A673 (cell line): Measurements from ENCODE around the gene KIAA1328. TPM values are rescaled to one million over a fixed set of nuclear protein-coding genes. Genes with fewer than 3 reads are reported as not detected.

Source experiments
- BruUV-seq: library from RNA; stranded (reverse); fragments of 400-500 nt; replicated peaks from 2 replicates; lab custom pipeline; 2021; lab: Mats Ljungman, UMichigan
- CTCF ChIA-PET: fragments of 300-600 bp; sonication (Branson Sonifier 250); formaldehyde crosslinking; loops from one replicate; lab custom pipeline; 2022; ENCODE audit warnings: antibody characterized with exemption; lab: Charles Lee
- POLR2A ChIA-PET: fragments of 300-600 bp; sonication (Branson Sonifier 250); formaldehyde crosslinking; loops from one replicate; lab custom pipeline; 2022; ENCODE audit warnings: antibody characterized with exemption; ENCODE audit not compliant: low non-redundant PET; lab: Charles Lee
- DNase-seq: peaks from one replicate; pipeline ENCODE4 v3.0.0-alpha.2; 2015; ENCODE audit warnings: low spot score
- H3K27ac ChIP-seq: fragments of 200-600 bp; sonication (generic); 2 replicates; pipeline ENCODE4 v1.5.1; 2016; ENCODE audit warnings: mixed run types, low read depth, mild to moderate bottlenecking, mixed read lengths, antibody characterized with exemption, low read length; ENCODE audit not compliant: poor library complexity, severe bottlenecking
- H3K27me3 ChIP-seq: fragments of 200-600 bp; sonication (generic); replicated peaks from 2 replicates; pipeline ENCODE4 v1.6.1; 2017; ENCODE audit warnings: mixed run types, low read depth, mild to moderate bottlenecking, mixed read lengths, antibody characterized with exemption, low read length; ENCODE audit not compliant: insufficient read depth, poor library complexity
- H3K36me3 ChIP-seq: fragments of 200-600 bp; sonication (generic); 2 replicates; pipeline ENCODE4 v1.6.1; 2016; ENCODE audit warnings: mixed run types, mild to moderate bottlenecking, mixed read lengths, antibody characterized with exemption, low read length; ENCODE audit not compliant: insufficient read depth, poor library complexity, severe bottlenecking
- H3K4me1 ChIP-seq: fragments of 200-600 bp; sonication (generic); 2 replicates; pipeline ENCODE4 v1.6.1; 2017; ENCODE audit warnings: mixed run types, mild to moderate bottlenecking, mixed read lengths, antibody characterized with exemption, low read length; ENCODE audit not compliant: insufficient read depth, poor library complexity, severe bottlenecking
- H3K4me3 ChIP-seq: fragments of 200-600 bp; sonication (generic); 2 replicates; pipeline ENCODE4 v1.5.1; 2016; ENCODE audit warnings: low read depth, mixed run types, mild to moderate bottlenecking, mixed read lengths, low read length; ENCODE audit not compliant: poor library complexity, severe bottlenecking
- H3K9me3 ChIP-seq: fragments of 200-600 bp; sonication (generic); 2 replicates; pipeline ENCODE4 v1.6.1; 2016; ENCODE audit warnings: mixed run types, low read depth, mild to moderate bottlenecking, mixed read lengths, antibody characterized with exemption, low read length; ENCODE audit not compliant: poor library complexity, severe bottlenecking
- EZH2 ChIP-seq: fragments of 200-600 bp; sonication (generic); IDR thresholded peaks from 2 replicates; pipeline ENCODE4 v1.6.1; 2017; ENCODE audit warnings: borderline replicate concordance, low read depth, mild to moderate bottlenecking, mixed read lengths, antibody characterized with exemption, low read length; ENCODE audit not compliant: poor library complexity, severe bottlenecking
- intact Hi-C: fragments of 100-400 bp; cut with micrococcal nuclease; formaldehyde crosslinking; loops from one replicate; pipeline ENCODE4 v1.10.0; 2022; ENCODE audit not compliant: unreplicated experiment
- total RNA-seq: library from RNA; stranded (reverse); gene quantifications from 2 replicates; pipeline ENCODE4 v1.2.3, GENCODE V29; 2021
- TF ChIP-seq, protein P1 (sequence below): fragments of 300-800, 200-600 bp; sonication (generic); conservative IDR thresholded peaks from 2 replicates; pipeline ENCODE4 v1.5.1; 2017; ENCODE audit warnings: low read depth, mild to moderate bottlenecking, antibody characterized with exemption, low read length, moderate library complexity, mixed read lengths

Gene KIAA1328
- total RNA-seq, 1 experiment from 2014 or later: 6.5 TPM

DNA sequence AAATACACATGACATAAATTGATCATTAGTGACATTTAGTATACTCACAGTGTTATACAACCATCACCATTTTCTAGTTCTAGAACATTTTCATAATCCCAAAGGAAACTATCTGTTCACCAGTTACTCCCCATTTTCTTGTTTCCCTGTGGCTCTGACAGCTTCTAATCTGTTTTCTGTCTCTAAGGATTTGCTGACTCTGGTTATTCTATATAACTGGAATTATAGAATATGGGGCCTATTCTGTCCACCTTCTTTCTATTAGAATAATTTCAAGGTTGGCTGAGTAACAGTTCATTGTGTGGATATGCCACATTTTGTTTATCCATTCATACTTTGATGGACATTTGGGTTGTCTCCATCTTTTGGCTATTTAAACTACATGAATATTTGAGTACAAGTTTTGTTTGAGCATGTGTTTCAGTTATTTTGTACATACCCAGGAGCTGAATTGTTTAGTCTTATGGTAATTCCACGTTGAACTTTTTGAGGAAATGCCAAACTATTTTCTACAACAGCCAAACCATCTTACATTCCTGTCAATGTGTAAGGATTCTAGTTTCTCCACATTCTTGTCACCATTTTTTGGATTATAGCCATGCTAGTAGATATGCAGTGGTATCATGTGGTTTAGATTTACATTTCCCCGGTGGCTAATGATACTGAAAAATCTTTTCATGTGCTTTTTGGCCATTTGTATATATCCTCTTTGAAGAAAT, 20.5 kb downstream of the KIAA1328 start:
- Histone ChIP-seq H3K4me3 (no peak overlapping the region), H3K27me3 (no peaks in the 10 kb centered on the region), H3K27ac (no peak overlapping the region), H3K9me3 (peaks cover 9% of the 10 kb centered on the region), H3K36me3 (no peaks in the 10 kb centered on the region), H3K4me1 (peaks cover 6% of the 10 kb centered on the region)
- TF ChIP-seq, protein P1, sequence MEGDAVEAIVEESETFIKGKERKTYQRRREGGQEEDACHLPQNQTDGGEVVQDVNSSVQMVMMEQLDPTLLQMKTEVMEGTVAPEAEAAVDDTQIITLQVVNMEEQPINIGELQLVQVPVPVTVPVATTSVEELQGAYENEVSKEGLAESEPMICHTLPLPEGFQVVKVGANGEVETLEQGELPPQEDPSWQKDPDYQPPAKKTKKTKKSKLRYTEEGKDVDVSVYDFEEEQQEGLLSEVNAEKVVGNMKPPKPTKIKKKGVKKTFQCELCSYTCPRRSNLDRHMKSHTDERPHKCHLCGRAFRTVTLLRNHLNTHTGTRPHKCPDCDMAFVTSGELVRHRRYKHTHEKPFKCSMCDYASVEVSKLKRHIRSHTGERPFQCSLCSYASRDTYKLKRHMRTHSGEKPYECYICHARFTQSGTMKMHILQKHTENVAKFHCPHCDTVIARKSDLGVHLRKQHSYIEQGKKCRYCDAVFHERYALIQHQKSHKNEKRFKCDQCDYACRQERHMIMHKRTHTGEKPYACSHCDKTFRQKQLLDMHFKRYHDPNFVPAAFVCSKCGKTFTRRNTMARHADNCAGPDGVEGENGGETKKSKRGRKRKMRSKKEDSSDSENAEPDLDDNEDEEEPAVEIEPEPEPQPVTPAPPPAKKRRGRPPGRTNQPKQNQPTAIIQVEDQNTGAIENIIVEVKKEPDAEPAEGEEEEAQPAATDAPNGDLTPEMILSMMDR: no peak
- no peak for TF ChIP-seq EZH2
- ChIA-PET POLR2A (no interaction called here), CTCF (no interaction called here)
- intact Hi-C loops: no loop called here
- no TSS peak for BruUV-seq
- DNase-seq: peak; percentile 51

DNA sequence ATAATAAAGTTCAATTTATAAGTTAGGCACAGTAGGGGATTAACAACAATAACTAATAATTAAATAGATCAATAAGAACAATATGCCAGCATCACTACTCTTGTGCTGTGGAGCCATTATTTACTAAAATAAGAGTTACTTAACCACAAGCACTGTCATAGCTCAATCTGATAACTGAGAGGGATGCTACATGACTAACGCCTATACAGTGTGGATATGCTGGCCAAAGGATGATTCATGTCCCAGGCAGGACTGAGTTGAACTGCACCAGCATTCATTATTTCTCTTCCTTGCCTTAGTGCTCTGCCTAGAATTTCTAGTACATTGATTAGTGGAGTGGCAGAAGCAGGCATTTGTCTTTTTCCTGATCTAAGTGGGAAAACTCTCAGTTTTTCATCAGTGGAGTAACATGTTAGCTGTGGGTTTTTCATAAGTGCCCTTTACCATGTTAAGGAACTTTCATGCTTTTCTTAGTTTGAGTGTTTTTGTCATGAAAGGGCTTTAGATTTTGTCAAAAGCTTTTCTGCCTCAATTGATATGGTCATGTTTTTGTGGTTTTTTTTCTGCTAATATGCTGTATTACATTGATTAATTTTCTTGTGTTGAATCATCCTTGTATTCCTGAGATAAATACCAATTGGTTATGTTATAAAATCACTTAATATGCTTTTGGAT, 21.7 kb downstream of the KIAA1328 start:
- ChIA-PET CTCF (no interaction called here), POLR2A (interaction anchor here (0.6 to 0.7 kb wide), 2 partner anchors 9 to 108 kb away, joined by 3 read pairs; no protein-coding TSS in a partner anchor)

DNA sequence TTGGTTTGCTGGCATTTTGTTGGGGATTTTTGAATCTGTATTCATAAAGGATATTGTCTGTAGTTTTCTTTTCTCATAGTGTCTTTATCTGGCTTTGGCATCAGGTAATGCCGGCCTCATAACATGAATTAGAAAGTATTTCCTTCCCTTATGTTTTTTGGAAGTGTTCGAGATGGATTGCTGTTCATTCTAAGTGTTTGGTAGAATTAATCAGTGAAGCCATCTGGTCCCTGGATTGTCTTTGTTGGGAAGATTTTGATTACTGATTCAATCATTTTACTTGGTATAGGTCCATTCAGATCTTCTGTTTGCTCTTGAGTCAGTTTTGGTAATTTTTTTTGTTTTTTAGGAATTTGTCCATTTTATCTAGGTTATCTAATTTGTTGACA, 22.3 kb downstream of the KIAA1328 start:
- peaks cover 9% of the 10 kb centered on the region for H3K9me3 ChIP-seq
- no peak for DNase-seq
- CTCF ChIA-PET: no interaction called here
- peaks cover 6% of the 10 kb centered on the region for H3K4me1 ChIP-seq
- intact Hi-C loops: no loop called here
- TF ChIP-seq EZH2: no peak
- TF ChIP-seq, protein P1: no peak
- H3K36me3 ChIP-seq: no peaks in the 10 kb centered on the region
- H3K27me3 ChIP-seq: no peaks in the 10 kb centered on the region
- H3K27ac ChIP-seq: no peak overlapping the region
- POLR2A ChIA-PET: interaction anchor here (0.7 kb wide), 1 partner anchor 107 kb away, joined by 3 read pairs; no protein-coding TSS in a partner anchor
- no TSS peak for BruUV-seq
- H3K4me3 ChIP-seq: no peak overlapping the region

More for the DNA sequence above, 21.7 kb downstream of the KIAA1328 start:
- no TSS peak for BruUV-seq
- peak; percentile 23 for DNase-seq
- TF ChIP-seq, protein P1: no peak
- no peak for TF ChIP-seq EZH2
- no peaks in the 10 kb centered on the region for H3K36me3 ChIP-seq
- no peak overlapping the region for H3K4me3 ChIP-seq
- H3K9me3 ChIP-seq: peaks cover 9% of the 10 kb centered on the region
- peaks cover 6% of the 10 kb centered on the region for H3K4me1 ChIP-seq
- intact Hi-C loops: no loop called here
- H3K27ac ChIP-seq: no peak overlapping the region
- no peaks in the 10 kb centered on the region for H3K27me3 ChIP-seq
